Mucosa of descending colon (tissue), 3 donors: ENCODE data around the gene CLCN2. TPM values are rescaled to one million over a fixed set of nuclear protein-coding genes. Genes with fewer than 3 reads are reported as not detected.

Experiments
- ATAC-seq: fragments of 200-7000 bp; cut with Tn5 transposase; one replicate; pipeline ENCODE4 v1.9.1; 2020; ENCODE audit warnings: mild to moderate bottlenecking, moderate library complexity
- DNase-seq, 3 donors: peaks; one replicate each; pipeline ENCODE4 v3.0.0-alpha.2; 2020
- H3K36me3 ChIP-seq: fragments of 200-600 bp; one replicate; pipeline ENCODE4 v1.8.0; 2021; ENCODE audit warnings: low read depth, mild to moderate bottlenecking
- H3K4me1 ChIP-seq: fragments of 200-600 bp; one replicate; pipeline ENCODE4 v1.8.0; 2021; ENCODE audit warnings: low read depth, mild to moderate bottlenecking
- H3K4me3 ChIP-seq: fragments of 200-600 bp; one replicate; pipeline ENCODE4 v1.8.0; 2021; ENCODE audit warnings: mild to moderate bottlenecking
- H3K9me3 ChIP-seq: fragments of 200-600 bp; one replicate; pipeline ENCODE4 v1.8.0; 2021; ENCODE audit warnings: mild to moderate bottlenecking
- intact Hi-C, 2 donors: fragments of 100-400 bp; cut with DNase I in 1 of 2; cut with micrococcal nuclease in 1 of 2; formaldehyde crosslinking; loops; one replicate each; pipeline versions ENCODE4 v1.11.0 to v1.11.1; 2022; cut with DNase I, micrococcal nuclease
- total RNA-seq, 3 donors: library from RNA; stranded (reverse); fragmentation: NEBNext Ultra II Directional in 2 of 3; extraction: Animal tissue kit (Norgen Biotek cat#: 25700) in 2 of 3; gene quantifications; one replicate each; pipeline versions ENCODE4 v1.2.1 to v1.2.4, GENCODE V29; 2021 to 2023
- TF ChIP-seq, protein P1 (sequence below): fragments of 200-600 bp; IDR thresholded peaks from one replicate; pipeline ENCODE4 v1.8.0; 2022; ENCODE audit warnings: antibody characterized with exemption, mild to moderate bottlenecking
- donor health status: DM: no; HTN: no; CAD: no; lungs with moderate emphysema.
- donor health status: DM: no; HTN: no; CAD: no.
- donor health status: DM: no; HTN: yes; CAD: no.

Gene CLCN2
- total RNA-seq, 3 donors from 2014 or later: 31.1 to 105 (median 72.0) TPM

DNA sequence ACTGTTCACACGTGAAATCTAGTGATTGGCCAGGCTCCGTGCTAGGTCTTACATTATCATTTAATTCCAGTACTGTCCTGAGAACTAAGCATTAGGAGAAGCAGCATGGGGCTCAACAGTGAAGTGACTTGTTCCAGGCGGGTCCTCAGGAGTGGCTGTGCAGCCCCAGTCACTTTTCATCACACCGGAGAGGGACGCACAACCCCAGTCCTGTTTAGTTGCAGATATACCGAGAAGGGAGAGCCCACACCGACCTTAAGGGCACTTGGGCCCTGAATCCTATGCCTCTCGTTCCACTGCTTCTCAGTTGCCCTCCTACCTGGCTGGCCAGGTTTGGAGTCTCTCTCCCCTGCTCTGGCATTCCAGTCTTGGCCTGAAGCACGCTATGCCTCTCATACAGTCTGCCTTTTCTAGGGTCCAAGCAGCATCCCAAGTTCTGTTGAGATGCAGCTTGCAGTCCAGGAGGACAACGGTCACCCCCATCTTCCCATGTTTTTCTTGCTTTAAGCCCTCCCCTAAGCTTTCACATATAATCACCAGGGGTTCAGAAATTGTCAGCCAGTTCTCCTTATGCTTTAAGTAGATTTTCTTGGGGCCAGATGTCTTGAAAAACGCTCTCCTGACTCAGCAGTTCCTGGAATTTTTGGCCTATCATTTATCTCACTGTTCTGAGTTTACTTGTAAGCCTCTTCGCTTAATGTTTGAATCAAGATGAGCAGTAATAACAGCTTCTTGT is 13.9 kb downstream of the CLCN2 start:
- H3K4me3 ChIP-seq: no peak overlapping the region
- no peaks in the 10 kb centered on the region for H3K9me3 ChIP-seq
- ATAC-seq (no peak), DNase-seq (peak in 1 of 3 donors; percentile 14)
- H3K36me3 ChIP-seq: no peaks in the 10 kb centered on the region
- peaks cover 24% of the 10 kb centered on the region for H3K4me1 ChIP-seq
- TF ChIP-seq, protein P1, sequence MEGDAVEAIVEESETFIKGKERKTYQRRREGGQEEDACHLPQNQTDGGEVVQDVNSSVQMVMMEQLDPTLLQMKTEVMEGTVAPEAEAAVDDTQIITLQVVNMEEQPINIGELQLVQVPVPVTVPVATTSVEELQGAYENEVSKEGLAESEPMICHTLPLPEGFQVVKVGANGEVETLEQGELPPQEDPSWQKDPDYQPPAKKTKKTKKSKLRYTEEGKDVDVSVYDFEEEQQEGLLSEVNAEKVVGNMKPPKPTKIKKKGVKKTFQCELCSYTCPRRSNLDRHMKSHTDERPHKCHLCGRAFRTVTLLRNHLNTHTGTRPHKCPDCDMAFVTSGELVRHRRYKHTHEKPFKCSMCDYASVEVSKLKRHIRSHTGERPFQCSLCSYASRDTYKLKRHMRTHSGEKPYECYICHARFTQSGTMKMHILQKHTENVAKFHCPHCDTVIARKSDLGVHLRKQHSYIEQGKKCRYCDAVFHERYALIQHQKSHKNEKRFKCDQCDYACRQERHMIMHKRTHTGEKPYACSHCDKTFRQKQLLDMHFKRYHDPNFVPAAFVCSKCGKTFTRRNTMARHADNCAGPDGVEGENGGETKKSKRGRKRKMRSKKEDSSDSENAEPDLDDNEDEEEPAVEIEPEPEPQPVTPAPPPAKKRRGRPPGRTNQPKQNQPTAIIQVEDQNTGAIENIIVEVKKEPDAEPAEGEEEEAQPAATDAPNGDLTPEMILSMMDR: no peak
- intact Hi-C loops: no loop called here

DNA sequence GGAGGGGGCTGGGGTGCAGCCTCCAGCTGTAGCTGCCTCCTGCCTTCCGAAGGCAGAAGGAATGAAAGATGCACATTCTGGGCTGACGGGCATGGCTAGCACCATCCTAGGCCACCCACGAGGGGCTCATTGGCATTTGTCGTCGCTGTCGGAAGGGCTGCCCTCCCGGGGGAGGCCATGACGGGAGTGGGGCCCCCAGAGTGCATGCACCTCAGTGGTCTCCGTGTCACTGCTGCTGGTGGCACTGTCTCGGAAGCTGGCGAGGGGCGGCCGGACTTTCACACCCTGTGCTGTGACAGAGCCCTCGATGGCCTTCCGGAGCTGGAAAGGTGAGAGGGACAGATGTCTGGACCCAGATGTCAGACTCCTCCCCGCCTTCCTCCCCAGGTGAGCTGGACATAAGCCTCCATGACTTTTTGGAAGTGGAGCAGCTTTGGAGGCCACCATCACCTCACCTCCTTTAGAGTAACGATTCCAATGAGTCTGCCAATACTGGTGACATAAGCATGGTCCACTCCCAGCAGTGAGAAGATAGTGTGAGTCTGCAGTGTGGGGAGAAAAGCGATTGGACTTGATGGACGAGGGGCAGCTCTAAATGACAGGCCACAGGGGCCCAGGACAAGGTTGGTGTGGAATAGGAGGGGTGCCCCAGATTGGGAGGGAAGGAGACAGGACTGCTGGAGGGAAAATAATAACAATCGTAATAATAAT is 14.8 kb downstream of the CLCN2 start:
- ATAC-seq (no peak), DNase-seq (no peak)
- intact Hi-C loops: no loop called here
- TF ChIP-seq, protein P1: no peak
- H3K36me3 ChIP-seq: no peaks in the 10 kb centered on the region
- no peaks in the 10 kb centered on the region for H3K9me3 ChIP-seq
- H3K4me1 ChIP-seq: peaks cover 18% of the 10 kb centered on the region
- H3K4me3 ChIP-seq: no peak overlapping the region

DNA sequence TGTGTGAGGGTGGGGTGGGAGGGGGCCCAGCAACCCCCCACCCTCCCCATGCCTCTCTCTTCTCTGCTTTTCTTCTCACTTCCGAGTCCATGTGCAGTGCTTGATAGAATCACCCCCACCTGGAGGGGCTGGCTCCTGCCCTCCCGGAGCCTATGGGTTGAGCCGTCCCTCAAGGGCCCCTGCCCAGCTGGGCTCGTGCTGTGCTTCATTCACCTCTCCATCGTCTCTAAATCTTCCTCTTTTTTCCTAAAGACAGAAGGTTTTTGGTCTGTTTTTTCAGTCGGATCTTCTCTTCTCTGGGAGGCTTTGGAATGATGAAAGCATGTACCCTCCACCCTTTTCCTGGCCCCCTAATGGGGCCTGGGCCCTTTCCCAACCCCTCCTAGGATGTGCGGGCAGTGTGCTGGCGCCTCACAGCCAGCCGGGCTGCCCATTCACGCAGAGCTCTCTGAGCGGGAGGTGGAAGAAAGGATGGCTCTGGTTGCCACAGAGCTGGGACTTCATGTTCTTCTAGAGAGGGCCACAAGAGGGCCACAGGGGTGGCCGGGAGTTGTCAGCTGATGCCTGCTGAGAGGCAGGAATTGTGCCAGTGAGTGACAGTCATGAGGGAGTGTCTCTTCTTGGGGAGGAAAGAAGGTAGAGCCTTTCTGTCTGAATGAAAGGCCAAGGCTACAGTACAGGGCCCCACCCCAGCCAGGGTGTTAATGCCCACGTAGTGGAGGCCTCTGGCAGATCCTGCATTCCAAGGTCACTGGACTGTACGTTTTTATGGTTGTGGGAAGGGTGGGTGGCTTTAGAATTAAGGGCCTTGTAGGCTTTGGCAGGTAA is 15.9 kb downstream of the CLCN2 start:
- peak; percentile 95 for ATAC-seq
- TF ChIP-seq, protein P1: peak; percentile 44

DNA sequence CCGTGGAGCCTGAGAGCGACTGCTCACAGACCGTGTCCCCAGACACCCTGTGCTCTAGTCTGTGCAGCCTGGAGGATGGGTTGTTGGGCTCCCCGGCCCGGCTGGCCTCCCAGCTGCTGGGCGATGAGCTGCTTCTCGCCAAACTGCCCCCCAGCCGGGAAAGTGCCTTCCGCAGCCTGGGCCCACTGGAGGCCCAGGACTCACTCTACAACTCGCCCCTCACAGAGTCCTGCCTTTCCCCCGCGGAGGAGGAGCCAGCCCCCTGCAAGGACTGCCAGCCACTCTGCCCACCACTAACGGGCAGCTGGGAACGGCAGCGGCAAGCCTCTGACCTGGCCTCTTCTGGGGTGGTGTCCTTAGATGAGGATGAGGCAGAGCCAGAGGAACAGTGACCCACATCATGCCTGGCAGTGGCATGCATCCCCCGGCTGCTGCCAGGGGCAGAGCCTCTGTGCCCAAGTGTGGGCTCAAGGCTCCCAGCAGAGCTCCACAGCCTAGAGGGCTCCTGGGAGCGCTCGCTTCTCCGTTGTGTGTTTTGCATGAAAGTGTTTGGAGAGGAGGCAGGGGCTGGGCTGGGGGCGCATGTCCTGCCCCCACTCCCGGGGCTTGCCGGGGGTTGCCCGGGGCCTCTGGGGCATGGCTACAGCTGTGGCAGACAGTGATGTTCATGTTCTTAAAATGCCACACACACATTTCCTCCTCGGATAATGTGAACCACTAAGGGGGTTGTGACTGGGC is 16.7 kb downstream of the CLCN2 start:
- ATAC-seq: no peak
- intact Hi-C loops: no loop called here
- no peaks in the 10 kb centered on the region for H3K9me3 ChIP-seq

More for the DNA sequence above, 15.9 kb downstream of the CLCN2 start:
- no peak overlapping the region for H3K4me3 ChIP-seq
- H3K4me1 ChIP-seq: peaks cover 11% of the 10 kb centered on the region
- no peaks in the 10 kb centered on the region for H3K9me3 ChIP-seq
- H3K36me3 ChIP-seq: no peaks in the 10 kb centered on the region
- peak; percentile 83 to 91 (median 89) for DNase-seq
- intact Hi-C loops: no loop called here

More for the DNA sequence above, 16.7 kb downstream of the CLCN2 start:
- Histone ChIP-seq H3K4me3 (no peak overlapping the region), H3K36me3 (no peaks in the 10 kb centered on the region), H3K4me1 (peaks cover 11% of the 10 kb centered on the region)
- DNase-seq: peak in 1 of 3 donors; percentile 33
- TF ChIP-seq, protein P1: no peak
